Esophagus squamous epithelium (tissue), 5 donors: Measurements from ENCODE around the gene SH3BP5. TPM values are rescaled to one million over a fixed set of nuclear protein-coding genes. Genes with fewer than 3 reads are reported as not detected.

ENCODE experiments used
- DNase-seq: peaks from one replicate; lab custom pipeline; 2025; lab: John Stamatoyannopoulos, UW
- H3K27ac ChIP-seq, 4 donors: fragments of 200-600 bp; sonication (generic); one replicate each; pipeline ENCODE4 v1.5.1; 2016 to 2019; ENCODE audit warnings: mild to moderate bottlenecking in 1 of 4
- H3K27me3 ChIP-seq, 4 donors: fragments of 200-600 bp; sonication (generic); 1 replicate in 3 of 4; 2 replicates in 1 of 4; pipeline versions ENCODE4 v1.5.1 to v1.6.0; 2017 to 2021; ENCODE audit warnings: antibody characterized with exemption in 1 of 4
- H3K36me3 ChIP-seq, 3 donors: fragments of 200-600 bp; sonication (generic); one replicate each; pipeline ENCODE4 v1.5.1; 2016 to 2019
- H3K4me1 ChIP-seq, 3 donors: fragments of 200-600 bp; sonication (generic); one replicate each; pipeline ENCODE4 v1.5.1; 2017 to 2019
- H3K4me3 ChIP-seq, 4 donors: fragments of 200-600 bp; sonication (generic); 1 replicate in 3 of 4; 2 replicates in 1 of 4; pipeline ENCODE4 v1.5.1; 2016 to 2019; ENCODE audit warnings: mild to moderate bottlenecking in 2 of 4, moderate library complexity in 1 of 4
- H3K9me3 ChIP-seq, 3 donors: fragments of 200-600 bp; sonication (generic); one replicate each; pipeline ENCODE4 v1.5.1; 2016 to 2019
- CTCF ChIP-seq, 6 experiments: fragments of 450-650 bp in 4 of 6; fragments of 200-600 bp in 2 of 6; sonication (generic) in 2 of 6; IDR thresholded peaks; one replicate each; pipeline ENCODE4 v1.5.1; 2016 to 2019; ENCODE audit warnings: antibody characterized with exemption in 6 of 6, mild to moderate bottlenecking in 4 of 6, moderate library complexity in 4 of 6
- POLR2A ChIP-seq, 4 donors: fragments of 450-650 bp; IDR thresholded peaks; one replicate each; pipeline ENCODE4 v1.6.1; 2017; ENCODE audit warnings: antibody characterized with exemption in 4 of 4, mild to moderate bottlenecking in 4 of 4, moderate library complexity in 3 of 4
- WGBS, 2 donors: methylation state at CpG; one replicate each; pipeline ENCODE4 v1.1.5; 2018; 5-methylcytosine and 5-hydroxymethylcytosine counted together
- intact Hi-C: fragments of 100-400 bp; cut with DNase I; formaldehyde crosslinking; loops from one replicate; pipeline ENCODE4 v1.15.0; 2022
- total RNA-seq, 4 donors: library from RNA; depleted of rRNA; stranded (reverse); fragments of >200 nt; gene quantifications; one replicate each; pipeline ENCODE4 v1.1.0, GENCODE V29; 2016
- donor health status: DM: yes; HTN: yes; CAD: no.

The SH3BP5 gene
- total RNA-seq, 4 donors from 2014 or later, result 8.5 to 33.8 (median 18.0) TPM

GRCh38 chr3:15323063-15323462 is 9.3 kb downstream of the SH3BP5 start:
- DNase-seq, result no peak
- peaks cover 18 to 96% (median 50%) of the 10 kb centered on the region in 3 donors for H3K4me1 ChIP-seq

GRCh38 chr3:15321349-15321748 is 11.0 kb downstream of the SH3BP5 start:
- peak overlapping the region in 3 of 4 donors; percentile 67 to 77 (median 73) for H3K27ac ChIP-seq
- H3K4me3 ChIP-seq, result no peak overlapping the region
- no peaks in the 10 kb centered on the region for H3K36me3 ChIP-seq
- 60 to 75% methylated on average over 1 of the region's 1 CpG for WGBS, 2 donors
- no peak for TF ChIP-seq POLR2A (IDR thresholded peaks at IDR 0.05)
- no peak for TF ChIP-seq CTCF (IDR thresholded peaks at IDR 0.05)
- DNase-seq, result no peak
- intact Hi-C loops, result no loop called here
- no peaks in the 10 kb centered on the region for H3K27me3 ChIP-seq
- H3K4me1 ChIP-seq, result peaks cover 7 to 96% (median 42%) of the 10 kb centered on the region in 3 donors
- H3K9me3 ChIP-seq, result no peaks in the 10 kb centered on the region

More at GRCh38 chr3:15323063-15323462, 9.3 kb downstream of the SH3BP5 start:
- Histone ChIP-seq H3K27ac (peak overlapping the region in 2 of 4 donors; percentile 6 to 53), H3K9me3 (no peaks in the 10 kb centered on the region), H3K4me3 (no peak overlapping the region), H3K27me3 (no peaks in the 10 kb centered on the region), H3K36me3 (no peaks in the 10 kb centered on the region)
- no peak for TF ChIP-seq CTCF (IDR thresholded peaks at IDR 0.05)
- TF ChIP-seq POLR2A (IDR thresholded peaks at IDR 0.05), result no peak
- WGBS, 2 donors, result 91 to 94% methylated on average over 4 to 5 of the region's 6 CpGs
- intact Hi-C loops, result no loop called here

- H3K4me1 ChIP-seq, result peaks cover 7 to 86% (median 35%) of the 10 kb centered on the region in 3 donors
- no peak for TF ChIP-seq CTCF (IDR thresholded peaks at IDR 0.05)
- no peak for TF ChIP-seq POLR2A (IDR thresholded peaks at IDR 0.05)
- WGBS, 2 donors, result 36 to 42% methylated on average over 3 to 4 of the region's 4 CpGs
- peak overlapping the region in 1 of 4 donors; percentile 1 for H3K4me3 ChIP-seq
- peak overlapping the region; percentile 37 to 77 (median 70) for H3K27ac ChIP-seq
- no peak for DNase-seq
- no peaks in the 10 kb centered on the region for H3K27me3 ChIP-seq
- intact Hi-C loops, result no loop called here
- H3K9me3 ChIP-seq, result no peaks in the 10 kb centered on the region
- no peaks in the 10 kb centered on the region for H3K36me3 ChIP-seq
Measured at GRCh38 chr3:15319575-15319974, 12.8 kb downstream of the SH3BP5 start.

- no peak for TF ChIP-seq POLR2A (IDR thresholded peaks at IDR 0.05)
- TF ChIP-seq CTCF (IDR thresholded peaks at IDR 0.05), result no peak
- no peaks in the 10 kb centered on the region for H3K9me3 ChIP-seq
- intact Hi-C loops, result no loop called here
- H3K4me1 ChIP-seq, result peaks cover 7 to 86% (median 30%) of the 10 kb centered on the region in 3 donors
- H3K27ac ChIP-seq, result peak overlapping the region; percentile 37 to 77 (median 70)
- no peak overlapping the region for H3K4me3 ChIP-seq
- no peaks in the 10 kb centered on the region for H3K27me3 ChIP-seq
- no peaks in the 10 kb centered on the region for H3K36me3 ChIP-seq
- no peak for DNase-seq
- WGBS, 2 donors, result 68 to 81% methylated on average over 2 of the region's 2 CpGs
Measured at GRCh38 chr3:15319136-15319535, 13.2 kb downstream of the SH3BP5 start.

- Histone ChIP-seq H3K9me3 (no peaks in the 10 kb centered on the region), H3K4me3 (no peak overlapping the region), H3K27ac (peak overlapping the region in 3 of 4 donors; percentile 67 to 77 (median 73)), H3K36me3 (no peaks in the 10 kb centered on the region), H3K27me3 (no peaks in the 10 kb centered on the region), H3K4me1 (peaks cover 7 to 87% (median 27%) of the 10 kb centered on the region in 3 donors)
- WGBS, 2 donors, result 77 to 78% methylated on average over 8 of the region's 8 CpGs
- TF ChIP-seq CTCF (IDR thresholded peaks at IDR 0.05) (no peak), POLR2A (IDR thresholded peaks at IDR 0.05) (no peak)
- DNase-seq, result no peak
- intact Hi-C loops, result no loop called here
Measured at GRCh38 chr3:15318661-15319060, 13.7 kb downstream of the SH3BP5 start.
